Gastrocnemius medialis (tissue), 4 donors: Measurements from ENCODE around the gene ARHGAP9. TPM values are rescaled to one million over a fixed set of nuclear protein-coding genes. Genes with fewer than 3 reads are reported as not detected.

ENCODE experiments used
- ATAC-seq, 2 donors: fragments of 150-250 bp; one replicate each; pipeline ENCODE4 v1.9.1; 2016
- DNase-seq, 2 donors: peaks; one replicate each; pipeline ENCODE4 v3.0.0-alpha.2; 2019
- H3K27ac ChIP-seq, 4 donors: fragments of 200-600 bp; sonication (generic); 1 replicate in 1 of 4; 2 replicates in 3 of 4; pipeline ENCODE4 v1.5.1; 2016 to 2018; ENCODE audit warnings: mild to moderate bottlenecking in 2 of 4, moderate library complexity in 1 of 4
- H3K27me3 ChIP-seq, 3 donors: fragments of 200-600 bp; sonication (generic) in 2 of 3; 1 replicate in 1 of 3; 2 replicates in 2 of 3; pipeline versions ENCODE4 v1.5.1 to v1.6.0; 2016 to 2019; ENCODE audit warnings: mild to moderate bottlenecking in 1 of 3, moderate library complexity in 1 of 3
- H3K36me3 ChIP-seq, 2 donors: fragments of 200-600 bp; sonication (generic) in 1 of 2; one replicate each; pipeline ENCODE4 v1.5.1; 2017 to 2018
- H3K4me1 ChIP-seq, 2 donors: fragments of 200-600 bp; sonication (generic) in 1 of 2; one replicate each; pipeline ENCODE4 v1.5.1; 2016 to 2017; ENCODE audit warnings: mild to moderate bottlenecking in 2 of 2
- H3K4me3 ChIP-seq, 4 donors: fragments of 200-600 bp; sonication (generic) in 3 of 4; 1 replicate in 1 of 4; 2 replicates in 3 of 4; pipeline ENCODE4 v1.5.1; 2016 to 2019; ENCODE audit warnings: mild to moderate bottlenecking in 2 of 4
- H3K9me3 ChIP-seq, 3 donors: fragments of 200-600 bp; sonication (generic) in 2 of 3; 1 replicate in 1 of 3; 2 replicates in 2 of 3; pipeline ENCODE4 v1.5.1; 2016 to 2019
- POLR2A ChIP-seq, 2 donors: fragments of 450-650 bp; IDR thresholded peaks; one replicate each; pipeline ENCODE4 v1.6.1; 2017; ENCODE audit warnings: antibody characterized with exemption in 2 of 2, mild to moderate bottlenecking in 2 of 2, moderate library complexity in 2 of 2
- in situ Hi-C, 4 donors: fragments of 200-750 bp; cut with MboI; loops; one replicate each; pipeline versions ENCODE4 v1.15.0 to v1.8.0; 2017; ENCODE audit warnings: low sequenced_read_pairs in 4 of 4
- intact Hi-C: fragments of 100-400 bp; cut with DNase I; formaldehyde crosslinking; loops from one replicate; pipeline ENCODE4 v1.15.1; 2023; ENCODE audit warnings: low total_unique reads
- total RNA-seq, 4 donors: library from RNA; depleted of rRNA; stranded (reverse); fragments of >200 nt; gene quantifications; one replicate each; pipeline versions ENCODE4 v1.1.0 to v1.2.3, GENCODE V29; 2016
- TF ChIP-seq, protein P1 (sequence below), 5 experiments: fragments of 450-650 bp in 3 of 5; fragments of 200-600 bp in 2 of 5; sonication (generic) in 2 of 5; IDR thresholded peaks in 4 of 5; conservative IDR thresholded peaks in 1 of 5; 1 replicate in 4 of 5; 2 replicates in 1 of 5; pipeline ENCODE4 v1.5.1; 2016 to 2019; ENCODE audit warnings: antibody characterized with exemption in 5 of 5, mild to moderate bottlenecking in 3 of 5, moderate library complexity in 3 of 5

ARHGAP9 gene
- total RNA-seq, 4 donors from 2014 or later = 2.7 to 5.1 (median 4.7) TPM

DNA sequence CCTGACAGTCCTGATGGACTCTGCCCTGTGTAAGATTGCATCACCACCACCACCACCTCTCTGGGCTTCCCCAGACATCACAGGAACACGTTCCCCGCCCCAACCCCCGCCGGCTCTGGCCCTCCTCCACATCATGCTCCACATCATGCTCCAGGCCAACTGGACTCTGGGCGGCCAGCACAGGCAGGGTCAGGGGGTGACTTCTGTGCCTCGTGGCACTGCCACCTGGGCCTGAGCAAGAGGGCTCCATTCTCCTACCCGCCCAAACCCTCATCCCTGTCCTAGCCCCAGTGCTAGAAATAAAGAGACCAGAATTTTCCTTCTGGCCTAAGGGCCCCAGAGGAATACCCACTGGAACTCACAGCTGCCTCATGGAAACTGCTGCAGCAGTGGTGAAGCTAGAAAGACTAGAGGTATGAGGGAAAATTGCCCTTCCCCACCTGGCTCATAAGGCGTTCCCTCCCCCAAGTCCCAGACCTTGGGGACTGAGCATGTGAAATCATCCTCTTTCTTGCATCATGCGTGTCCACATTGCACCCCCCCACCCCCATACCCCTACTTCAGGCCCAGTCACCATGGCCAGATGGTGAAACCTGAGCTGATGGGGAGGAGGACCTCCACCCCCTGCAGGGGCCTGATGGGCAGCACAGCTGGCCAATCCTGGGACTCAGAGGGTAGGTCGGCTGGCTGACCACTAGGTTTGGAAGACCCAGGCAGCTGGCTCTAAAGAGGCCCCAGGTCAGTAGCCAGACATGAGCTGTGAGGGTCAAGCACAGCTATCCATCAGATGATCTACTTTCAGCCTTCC, 24.9 kb downstream of the ARHGAP9 start, which contains the start of gene INHBE:
Gene INHBE (plus strand): TSS at position 742 of the 808 bp plus-strand sequence. CDS start 230 bp downstream, outside the sequence.
- no peaks in the 10 kb centered on the region for H3K36me3 ChIP-seq
- ATAC-seq (peak; percentile 6 to 8), DNase-seq (peak in 1 of 2 donors; percentile 81)
- H3K4me3 ChIP-seq = peak within 1 kb of the TSS in 2 of 4 donors; percentile 5 to 14
- TF ChIP-seq, protein P1, sequence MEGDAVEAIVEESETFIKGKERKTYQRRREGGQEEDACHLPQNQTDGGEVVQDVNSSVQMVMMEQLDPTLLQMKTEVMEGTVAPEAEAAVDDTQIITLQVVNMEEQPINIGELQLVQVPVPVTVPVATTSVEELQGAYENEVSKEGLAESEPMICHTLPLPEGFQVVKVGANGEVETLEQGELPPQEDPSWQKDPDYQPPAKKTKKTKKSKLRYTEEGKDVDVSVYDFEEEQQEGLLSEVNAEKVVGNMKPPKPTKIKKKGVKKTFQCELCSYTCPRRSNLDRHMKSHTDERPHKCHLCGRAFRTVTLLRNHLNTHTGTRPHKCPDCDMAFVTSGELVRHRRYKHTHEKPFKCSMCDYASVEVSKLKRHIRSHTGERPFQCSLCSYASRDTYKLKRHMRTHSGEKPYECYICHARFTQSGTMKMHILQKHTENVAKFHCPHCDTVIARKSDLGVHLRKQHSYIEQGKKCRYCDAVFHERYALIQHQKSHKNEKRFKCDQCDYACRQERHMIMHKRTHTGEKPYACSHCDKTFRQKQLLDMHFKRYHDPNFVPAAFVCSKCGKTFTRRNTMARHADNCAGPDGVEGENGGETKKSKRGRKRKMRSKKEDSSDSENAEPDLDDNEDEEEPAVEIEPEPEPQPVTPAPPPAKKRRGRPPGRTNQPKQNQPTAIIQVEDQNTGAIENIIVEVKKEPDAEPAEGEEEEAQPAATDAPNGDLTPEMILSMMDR (IDR thresholded peaks at IDR 0.05 in 4 of 5, conservative IDR thresholded peaks at IDR 0.05 in 1 of 5) = no peak
- TF ChIP-seq POLR2A (IDR thresholded peaks at IDR 0.05) = no peak
- in situ Hi-C loops (loop anchor here in 2 of 4 donors (5.0 to 10.0 kb wide), 3 partner anchors 140 to 190 kb away; no protein-coding TSS in a partner anchor), intact Hi-C loops (loop anchor here (5.0 to 10.0 kb wide), 4 partner anchors 37 to 240 kb away; partner anchors contain the start of gene OS9)
- H3K27ac ChIP-seq = peak within 1 kb of the TSS; percentile 81 to 92 (median 82)
- peaks cover 40 to 58% of the 10 kb centered on the region in 2 donors for H3K4me1 ChIP-seq
- H3K27me3 ChIP-seq = peaks cover 0 to 1% (median 0%) of the 10 kb centered on the region in 3 donors
- no peaks in the 10 kb centered on the region for H3K9me3 ChIP-seq

DNA sequence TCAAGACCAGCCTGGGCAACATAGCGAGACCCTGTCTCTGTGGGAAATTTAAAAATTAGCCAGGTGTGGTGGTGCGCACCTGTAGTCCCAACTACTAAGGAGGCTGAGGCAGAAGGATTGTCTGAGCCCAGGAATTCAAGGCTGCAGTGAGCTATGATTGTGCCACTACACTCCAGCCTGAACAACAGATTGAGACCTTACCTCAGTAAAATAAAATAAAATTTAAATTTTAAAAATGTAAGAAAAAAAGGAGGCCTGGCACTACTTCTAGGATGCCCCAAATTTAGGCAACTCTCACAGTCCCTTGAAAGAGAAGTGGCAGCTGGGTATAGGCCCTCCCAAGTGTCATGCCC, 25.5 kb downstream of the ARHGAP9 start:
- Histone ChIP-seq H3K27me3 (no peaks in the 10 kb centered on the region), H3K9me3 (no peaks in the 10 kb centered on the region), H3K4me3 (no peak overlapping the region), H3K36me3 (no peaks in the 10 kb centered on the region), H3K4me1 (peaks cover 38 to 58% of the 10 kb centered on the region in 2 donors), H3K27ac (peak overlapping the region; percentile 81 to 92 (median 82))
- ATAC-seq = no peak
- TF ChIP-seq POLR2A (IDR thresholded peaks at IDR 0.05) = no peak
- TF ChIP-seq, protein P1 (IDR thresholded peaks at IDR 0.05 in 4 of 5, conservative IDR thresholded peaks at IDR 0.05 in 1 of 5) = no peak
- DNase-seq = no peak
- in situ Hi-C loops = loop anchor here in 1 of 4 donors (10.0 kb wide), 2 partner anchors 139 to 189 kb away; no protein-coding TSS in a partner anchor
- intact Hi-C loops = loop anchor here (5.0 to 10.0 kb wide), 3 partner anchors 37 to 241 kb away; partner anchors contain the start of gene OS9

DNA sequence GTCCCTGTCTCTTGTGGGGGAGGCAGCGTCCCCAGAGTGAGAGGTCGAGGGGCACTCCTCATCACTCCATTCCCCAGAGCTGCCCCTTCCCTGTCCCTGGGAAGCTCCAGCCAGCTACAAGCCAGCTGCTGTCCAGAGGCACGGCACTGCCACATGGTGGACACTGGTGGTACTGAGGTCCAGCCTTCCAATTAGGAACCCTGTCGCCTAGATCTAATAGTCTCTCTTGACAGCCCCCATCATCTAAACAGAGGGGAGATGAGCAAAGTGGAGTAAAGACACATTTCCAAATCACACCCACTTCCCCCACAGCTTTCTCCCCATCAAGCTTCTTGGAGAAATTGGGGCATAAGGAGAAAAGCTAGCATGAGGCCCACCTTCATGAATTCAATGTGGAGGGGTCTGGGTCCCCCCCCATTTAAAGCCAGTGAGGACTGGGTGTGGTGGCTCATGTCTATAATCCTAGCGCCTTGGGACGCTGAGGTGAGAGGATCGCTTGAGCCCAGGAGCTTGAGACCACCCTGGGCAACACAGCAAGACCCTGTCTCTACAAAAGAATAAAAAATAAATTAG, 26.6 kb downstream of the ARHGAP9 start:
- in situ Hi-C loops = loop anchor here in 1 of 4 donors (10.0 kb wide), 2 partner anchors 138 to 188 kb away; no protein-coding TSS in a partner anchor
- TF ChIP-seq, protein P1 (IDR thresholded peaks at IDR 0.05 in 4 of 5, conservative IDR thresholded peaks at IDR 0.05 in 1 of 5) = peak; percentile 92 to 96 (median 95)
- TF ChIP-seq POLR2A (IDR thresholded peaks at IDR 0.05) = no peak

DNA sequence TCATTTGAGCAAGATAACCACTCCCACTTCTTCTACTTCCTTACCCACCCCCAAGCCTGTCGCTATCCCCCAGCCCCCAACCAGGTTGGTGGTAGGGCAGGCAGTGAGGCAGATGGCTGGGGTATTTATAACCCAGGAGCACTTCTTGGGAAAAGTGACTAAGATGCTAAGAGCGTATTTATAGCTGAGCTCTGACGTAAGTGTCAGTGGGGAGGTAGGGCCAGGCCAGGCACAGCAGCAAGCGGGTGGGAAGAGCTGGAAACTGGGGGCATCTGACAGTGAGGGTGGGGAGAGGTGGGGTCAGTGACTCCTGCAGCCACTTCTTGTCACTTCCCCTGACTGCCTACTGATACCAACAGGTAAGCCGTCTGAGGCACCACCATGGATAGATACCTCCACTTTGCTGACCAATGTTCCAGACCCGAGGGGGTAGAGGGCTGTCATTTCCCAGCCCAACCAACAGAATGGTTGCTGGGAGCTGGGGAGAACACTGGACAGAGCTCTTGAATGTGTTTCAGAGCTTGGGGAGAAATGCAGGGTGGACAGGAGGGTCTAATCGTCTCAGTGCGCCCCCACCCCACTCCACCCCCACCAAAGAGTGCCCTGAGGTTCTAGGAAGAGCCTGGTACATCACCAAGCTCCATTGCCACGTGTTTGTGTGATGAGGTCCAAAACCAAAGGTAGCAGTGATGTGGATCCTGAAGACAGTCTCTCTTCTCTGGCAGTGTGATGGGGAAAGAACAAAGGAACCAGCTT, 27.3 kb downstream of the ARHGAP9 start:
- peak overlapping the region; percentile 81 to 92 (median 90) for H3K27ac ChIP-seq
- ATAC-seq (peak; percentile 83 to 87), DNase-seq (peak; percentile 47 to 74)
- intact Hi-C loops (loop anchor here (1.0 to 10.0 kb wide), 6 partner anchors 21 to 242 kb away; partner anchors contain the start of genes OS9 and R3HDM2), in situ Hi-C loops (loop anchor here in 1 of 4 donors (10.0 kb wide), 2 partner anchors 138 to 188 kb away; no protein-coding TSS in a partner anchor)
- peak overlapping the region in 1 of 4 donors; percentile 26 for H3K4me3 ChIP-seq
- no peaks in the 10 kb centered on the region for H3K9me3 ChIP-seq
- no peaks in the 10 kb centered on the region for H3K27me3 ChIP-seq
- TF ChIP-seq POLR2A (IDR thresholded peaks at IDR 0.05) = peak; percentile 54 to 66
- TF ChIP-seq, protein P1 (IDR thresholded peaks at IDR 0.05 in 4 of 5, conservative IDR thresholded peaks at IDR 0.05 in 1 of 5) = no peak
- H3K4me1 ChIP-seq = peaks cover 31 to 46% of the 10 kb centered on the region in 2 donors
- H3K36me3 ChIP-seq = no peaks in the 10 kb centered on the region

More for the DNA sequence above, 26.6 kb downstream of the ARHGAP9 start:
- Histone ChIP-seq H3K27me3 (no peaks in the 10 kb centered on the region), H3K27ac (peak overlapping the region; percentile 81 to 92 (median 90)), H3K4me1 (peaks cover 31 to 51% of the 10 kb centered on the region in 2 donors), H3K9me3 (no peaks in the 10 kb centered on the region), H3K4me3 (no peak overlapping the region), H3K36me3 (no peaks in the 10 kb centered on the region)
- intact Hi-C loops = loop anchor here (1.0 to 10.0 kb wide), 8 partner anchors 22 to 242 kb away; partner anchors contain the start of genes OS9 and R3HDM2
- ATAC-seq (peak; percentile 68 to 71), DNase-seq (peak; percentile 65 to 82)
